Astrocyte of the spinal cord (primary cell): ENCODE data around the gene FCHSD2.
"Not testable (repeated sequence)": the region's sequence is repeated elsewhere in the genome, so short reads cannot be mapped to it uniquely, and the experiment has no call there.

Experiments used
- DNase-seq: peaks from one replicate; pipeline ENCODE4 v3.0.0; 2011; ENCODE audit warnings: low read depth, low spot score
- H3K4me3 ChIP-seq: 2 replicates; pipeline ENCODE4 v1.5.1; 2011; ENCODE audit warnings: low read depth, mild to moderate bottlenecking, low read length, moderate library complexity
- in situ Hi-C: cut with HindIII; loops from 2 replicates; pipeline ENCODE4 v1.10.0; 2017; ENCODE audit warnings: low sequenced_read_pairs
- TF ChIP-seq, protein P1 (sequence below): IDR thresholded peaks from 2 replicates; pipeline ENCODE4 v1.5.1; 2012; ENCODE audit warnings: low read depth, mild to moderate bottlenecking, low read length, inconsistent platforms

FCHSD2 gene

DNA sequence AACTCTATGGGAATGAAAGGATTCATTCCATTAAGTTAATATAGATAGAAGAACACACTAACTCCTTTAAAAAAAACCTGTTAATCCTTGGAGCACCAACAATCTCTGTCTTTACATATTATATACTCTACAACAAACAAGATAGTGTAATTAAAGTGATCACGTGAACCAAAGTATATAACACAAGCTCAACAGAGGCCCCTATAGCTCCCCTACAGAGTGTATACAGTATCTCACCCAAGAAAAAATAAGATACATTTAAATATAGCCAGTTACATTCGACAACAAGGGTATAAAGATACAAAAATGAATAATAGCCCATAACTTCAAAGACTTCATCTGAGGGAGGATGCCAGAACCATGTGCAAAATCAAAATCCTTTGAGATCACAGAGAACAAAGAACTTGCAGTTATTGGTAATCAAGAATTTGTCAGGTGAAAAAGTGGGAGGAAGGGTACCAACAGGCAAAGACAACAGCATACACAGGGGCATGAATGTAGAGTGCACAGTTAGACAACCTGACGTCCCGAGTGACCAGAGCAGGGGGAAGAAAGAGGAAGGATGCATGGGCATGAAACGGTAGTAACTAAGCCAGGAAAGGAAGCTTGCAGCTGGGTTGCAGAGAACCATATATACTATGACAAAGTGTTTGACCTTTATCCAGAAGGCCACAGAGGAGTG is 4.7 kb downstream of the FCHSD2 start:
- TF ChIP-seq, protein P1, sequence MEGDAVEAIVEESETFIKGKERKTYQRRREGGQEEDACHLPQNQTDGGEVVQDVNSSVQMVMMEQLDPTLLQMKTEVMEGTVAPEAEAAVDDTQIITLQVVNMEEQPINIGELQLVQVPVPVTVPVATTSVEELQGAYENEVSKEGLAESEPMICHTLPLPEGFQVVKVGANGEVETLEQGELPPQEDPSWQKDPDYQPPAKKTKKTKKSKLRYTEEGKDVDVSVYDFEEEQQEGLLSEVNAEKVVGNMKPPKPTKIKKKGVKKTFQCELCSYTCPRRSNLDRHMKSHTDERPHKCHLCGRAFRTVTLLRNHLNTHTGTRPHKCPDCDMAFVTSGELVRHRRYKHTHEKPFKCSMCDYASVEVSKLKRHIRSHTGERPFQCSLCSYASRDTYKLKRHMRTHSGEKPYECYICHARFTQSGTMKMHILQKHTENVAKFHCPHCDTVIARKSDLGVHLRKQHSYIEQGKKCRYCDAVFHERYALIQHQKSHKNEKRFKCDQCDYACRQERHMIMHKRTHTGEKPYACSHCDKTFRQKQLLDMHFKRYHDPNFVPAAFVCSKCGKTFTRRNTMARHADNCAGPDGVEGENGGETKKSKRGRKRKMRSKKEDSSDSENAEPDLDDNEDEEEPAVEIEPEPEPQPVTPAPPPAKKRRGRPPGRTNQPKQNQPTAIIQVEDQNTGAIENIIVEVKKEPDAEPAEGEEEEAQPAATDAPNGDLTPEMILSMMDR = no peak
- H3K4me3 ChIP-seq = no peak overlapping the region
- DNase-seq = no peak
- in situ Hi-C loops = no loop called here

DNA sequence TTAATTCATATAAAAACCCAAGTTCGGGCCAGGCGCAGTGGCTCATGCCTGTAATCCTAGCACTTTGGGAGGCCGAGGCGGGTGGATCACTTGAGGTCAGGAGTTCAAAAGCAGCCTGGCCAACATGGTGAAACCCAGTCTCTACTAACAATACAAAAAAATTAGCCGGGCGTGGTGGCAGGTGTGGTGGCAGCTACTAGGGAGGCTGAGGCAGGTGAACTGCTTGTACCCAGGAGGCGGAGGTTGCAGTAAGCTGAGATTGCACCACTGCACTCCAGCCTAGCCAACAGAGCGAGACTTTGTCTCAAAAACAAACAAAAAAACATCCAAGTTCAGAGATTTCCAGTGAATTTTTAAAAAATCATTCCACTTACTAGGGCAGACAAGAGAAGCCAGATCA is 5.4 kb downstream of the FCHSD2 start:
- in situ Hi-C loops, DNase-seq, H3K4me3 ChIP-seq: not testable (repeated sequence)

DNA sequence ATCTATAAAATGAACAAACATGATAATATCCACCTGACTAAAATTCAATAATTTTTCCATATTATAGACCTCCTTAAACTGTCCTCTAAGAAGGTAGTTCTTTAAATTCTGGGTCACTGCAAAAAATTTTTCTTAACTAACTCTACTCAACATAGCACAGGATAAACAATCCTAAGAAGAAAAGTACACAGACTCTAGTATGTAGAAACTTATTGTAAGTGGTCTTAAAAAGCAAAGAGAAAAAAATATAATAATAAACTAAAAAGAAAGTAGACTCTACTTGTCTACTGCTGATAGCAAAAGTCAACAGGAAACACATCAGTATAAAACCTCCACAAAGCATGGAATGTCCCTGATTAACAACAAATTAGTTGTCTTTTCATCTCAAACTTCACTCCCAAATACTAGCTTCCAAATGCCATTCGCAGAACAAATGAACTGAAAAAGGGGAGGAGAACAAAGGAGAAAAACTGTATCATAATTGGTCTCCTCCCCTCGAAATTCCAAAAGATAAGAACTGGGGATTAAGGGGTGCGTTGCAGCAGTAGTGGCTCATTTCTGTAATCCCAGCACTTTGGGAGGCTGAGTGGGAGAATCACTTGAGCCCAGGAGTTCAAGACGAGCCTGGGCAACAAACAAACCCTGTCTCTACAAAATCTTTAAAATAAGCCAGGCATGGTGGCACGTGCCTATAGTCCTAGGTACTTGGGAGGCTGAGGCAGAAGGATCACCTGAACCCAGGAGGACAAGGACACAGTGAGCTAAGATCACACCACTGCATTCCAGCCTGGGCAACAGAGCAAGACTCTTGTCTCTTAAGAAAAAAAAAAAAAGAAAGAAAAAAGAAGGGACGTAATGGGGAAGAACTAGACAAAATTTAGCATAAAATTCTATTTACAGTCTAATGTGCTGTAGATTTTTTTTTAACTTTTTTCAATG is 6.5 kb downstream of the FCHSD2 start:
- in situ Hi-C loops = no loop called here
- TF ChIP-seq, protein P1 = no peak
- H3K4me3 ChIP-seq = no peak overlapping the region
- DNase-seq = no peak

DNA sequence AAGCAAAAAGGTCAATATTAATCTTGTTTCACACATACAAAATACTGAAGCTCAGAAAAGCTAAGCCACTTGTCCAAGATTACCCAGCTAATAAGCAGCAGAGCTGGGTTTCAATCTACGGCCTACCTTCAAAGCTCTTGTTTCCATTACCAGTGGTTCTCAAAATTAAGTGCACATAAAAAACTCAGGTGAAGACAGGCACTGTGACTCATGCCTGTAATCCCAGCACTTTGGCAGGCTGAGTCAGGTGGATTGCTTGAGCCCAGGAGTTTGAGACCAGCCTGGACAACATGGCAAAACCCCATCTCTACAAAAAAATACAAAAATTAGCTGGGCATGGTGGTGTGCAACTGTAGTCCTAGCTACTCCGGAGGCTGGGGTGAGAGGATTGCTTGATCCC is 9.8 kb downstream of the FCHSD2 start:
- DNase-seq, in situ Hi-C loops, H3K4me3 ChIP-seq: not testable (repeated sequence)

DNA sequence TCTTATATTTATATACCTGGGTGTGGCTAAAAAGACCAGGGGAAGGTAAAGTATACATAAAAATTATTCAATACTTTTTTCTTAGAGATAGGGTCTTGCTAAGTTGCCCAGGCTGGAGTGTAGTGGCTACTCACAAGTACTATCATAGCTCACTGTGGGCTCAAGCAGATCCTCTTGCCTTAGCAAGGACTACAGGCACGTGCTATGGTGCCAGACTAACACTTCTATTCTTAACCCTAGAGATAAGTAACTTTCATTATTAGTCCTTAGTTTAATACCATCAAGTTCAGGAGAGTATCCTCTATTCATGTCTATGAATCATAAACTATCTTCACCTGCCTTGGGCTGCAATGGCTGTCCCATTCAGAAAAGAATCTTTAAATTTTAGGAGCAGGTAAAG is 11.9 kb downstream of the FCHSD2 start:
- in situ Hi-C loops = no loop called here
- TF ChIP-seq, protein P1 = no peak
- no peak overlapping the region for H3K4me3 ChIP-seq
- no peak for DNase-seq

DNA sequence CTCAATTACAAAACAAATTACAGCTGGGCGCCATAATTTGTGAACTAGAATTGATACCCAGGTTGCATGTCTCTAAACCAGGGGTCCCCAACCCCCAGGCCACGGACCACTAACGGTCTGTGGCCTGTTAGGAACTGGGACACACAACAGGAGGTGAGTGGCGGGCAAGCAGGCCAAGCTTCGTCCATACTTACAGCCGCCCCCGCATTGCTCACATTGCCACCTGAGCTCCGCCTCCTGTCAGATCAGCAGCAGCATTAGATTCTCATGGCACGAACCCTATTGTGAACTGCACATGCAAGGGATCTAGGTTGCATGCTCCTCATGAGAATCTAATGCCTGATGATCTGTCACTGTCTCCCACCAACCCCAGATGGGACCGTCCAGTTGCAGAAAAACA is 12.9 kb downstream of the FCHSD2 start:
- H3K4me3 ChIP-seq = no peak overlapping the region
- in situ Hi-C loops = no loop called here
- TF ChIP-seq, protein P1 = no peak
- DNase-seq = no peak

DNA sequence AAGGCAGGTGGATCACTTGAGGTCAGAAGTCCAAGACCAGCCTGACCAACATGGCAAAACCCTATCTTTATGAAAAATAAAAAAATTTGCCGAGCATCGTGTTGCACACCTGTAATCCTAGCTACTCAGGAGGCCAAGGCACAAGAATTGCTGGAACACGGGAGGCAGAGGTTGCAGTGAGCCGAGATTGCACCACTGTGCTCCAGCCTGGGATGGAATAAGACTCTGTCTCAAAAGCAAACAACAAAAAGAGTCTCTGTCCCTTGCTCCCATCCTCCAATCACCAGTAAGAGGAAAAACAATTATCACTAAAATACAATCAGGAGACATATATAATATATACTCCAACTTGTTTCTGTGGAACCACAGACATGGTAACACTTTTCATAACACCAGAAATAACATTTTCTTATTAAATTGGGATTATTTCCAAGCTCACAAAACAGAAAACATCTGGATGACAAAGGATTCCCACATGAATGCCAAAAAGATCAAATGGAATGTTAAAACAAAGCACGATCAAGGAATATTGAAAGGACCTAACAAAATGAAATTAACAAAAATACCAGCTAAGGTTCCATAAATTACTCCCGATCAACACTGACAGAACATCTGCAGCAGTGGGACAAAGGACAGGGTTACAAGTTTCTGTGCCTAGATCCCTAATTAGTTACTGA is 15.2 kb downstream of the FCHSD2 start:
- TF ChIP-seq, protein P1 = no peak
- in situ Hi-C loops = no loop called here
- no peak for DNase-seq
- no peak overlapping the region for H3K4me3 ChIP-seq
